OCI-LY7 (cell line): ENCODE data around the gene ATXN1. TPM values are rescaled to one million over a fixed set of nuclear protein-coding genes. Genes with fewer than 3 reads are reported as not detected.

Experiments used
- BruUV-seq: library from RNA; stranded (reverse); fragments of 400-500 nt; replicated peaks from 2 replicates; lab custom pipeline; 2021; lab: Mats Ljungman, UMichigan
- CTCF ChIA-PET: fragments of 300-600 bp; sonication (Branson Sonifier 250); formaldehyde crosslinking; loops from one replicate; lab custom pipeline; 2022; ENCODE audit warnings: antibody characterized with exemption; ENCODE audit not compliant: unreplicated experiment; lab: Charles Lee
- POLR2A ChIA-PET: fragments of 300-600 bp; sonication (Branson Sonifier 250); formaldehyde crosslinking; loops from one replicate; lab custom pipeline; 2022; ENCODE audit warnings: antibody characterized with exemption; lab: Charles Lee
- DNase-seq: peaks from one replicate; pipeline ENCODE4 v3.0.0-alpha.2; 2015; ENCODE audit warnings: low spot score
- H2AFZ ChIP-seq: fragments of 200-600 bp; sonication (generic), shearing (Covaris generic); 2 replicates; pipeline ENCODE4 v1.6.1; 2014; ENCODE audit warnings: mild to moderate bottlenecking, antibody characterized with exemption, low read length, moderate library complexity
- H3K27ac ChIP-seq: fragments of 200-600 bp; sonication (generic); 2 replicates; pipeline ENCODE4 v1.5.1; 2014; ENCODE audit warnings: mixed run types, low read depth, mild to moderate bottlenecking, moderate library complexity, low read length, inconsistent platforms; ENCODE audit not compliant: poor library complexity, severe bottlenecking
- H3K36me3 ChIP-seq: fragments of 200-600 bp; sonication (generic); 2 replicates; pipeline ENCODE4 v1.6.1; 2014; ENCODE audit warnings: mild to moderate bottlenecking, antibody characterized with exemption, low read length, moderate library complexity, mixed read lengths; ENCODE audit not compliant: insufficient read depth
- H3K4me1 ChIP-seq: fragments of 200-600 bp; sonication (generic); 2 replicates; pipeline ENCODE4 v1.5.1; 2014; ENCODE audit warnings: mild to moderate bottlenecking, low read length; ENCODE audit not compliant: insufficient read depth, poor library complexity, severe bottlenecking
- H3K4me2 ChIP-seq: fragments of 200-600 bp; sonication (generic); 2 replicates; pipeline ENCODE4 v1.6.1; 2014; ENCODE audit warnings: mild to moderate bottlenecking, low read length
- H3K4me3 ChIP-seq: fragments of 200-600 bp; sonication (generic); 2 replicates; pipeline ENCODE4 v1.5.1; 2014; ENCODE audit warnings: mild to moderate bottlenecking, low read depth, low read length; ENCODE audit not compliant: poor library complexity, severe bottlenecking
- H3K79me2 ChIP-seq: fragments of 200-600 bp; sonication (generic); 2 replicates; pipeline ENCODE4 v1.6.1; 2016; ENCODE audit warnings: low read depth, mild to moderate bottlenecking, low read length, moderate library complexity, mixed read lengths; ENCODE audit not compliant: insufficient read depth
- H3K9me2 ChIP-seq: fragments of 200-600 bp; sonication (generic); 2 replicates; pipeline ENCODE4 v1.6.1; 2016; ENCODE audit warnings: mild to moderate bottlenecking, low read length, mixed read lengths; ENCODE audit not compliant: insufficient read depth
- H3K9me3 ChIP-seq: fragments of 200-600 bp; sonication (generic); 2 replicates; pipeline ENCODE4 v1.6.1; 2014; ENCODE audit warnings: mild to moderate bottlenecking, mixed run types, low read length, mixed read lengths
- H4K20me1 ChIP-seq: fragments of 200-600 bp; sonication (generic); 2 replicates; pipeline ENCODE4 v1.6.1; 2014; ENCODE audit warnings: mild to moderate bottlenecking, antibody characterized with exemption, low read length, moderate library complexity, mixed read lengths; ENCODE audit not compliant: insufficient read depth
- EZH2phosphoT487 ChIP-seq: fragments of 200-600 bp; sonication (generic); IDR thresholded peaks from 2 replicates; pipeline ENCODE4 v1.6.1; 2018; ENCODE audit warnings: low read depth, borderline replicate concordance, mild to moderate bottlenecking, mixed run types, antibody characterized with exemption, low read length, moderate library complexity, mixed read lengths
- intact Hi-C: fragments of 100-400 bp; cut with micrococcal nuclease; formaldehyde crosslinking; loops from one replicate; pipeline ENCODE4 v1.10.0; 2022; ENCODE audit not compliant: unreplicated experiment
- total RNA-seq, 2 experiments: library from RNA; depleted of rRNA in 1 of 2; stranded (reverse); fragments of >200 nt in 1 of 2; shearing (Covaris generic) in 1 of 2; gene quantifications; 2 replicates each; pipeline ENCODE4 v1.2.3, GENCODE V29; 2014 to 2022
- TF ChIP-seq, protein P1 (sequence below): fragments of 200-600 bp; sonication (generic); conservative IDR thresholded peaks from 2 replicates; pipeline ENCODE4 v1.5.1; 2014; ENCODE audit warnings: mild to moderate bottlenecking, antibody characterized with exemption, low read length, moderate library complexity, mixed read lengths

The ATXN1 gene
- total RNA-seq, 2 experiments from 2014 or later = not detected

DNA sequence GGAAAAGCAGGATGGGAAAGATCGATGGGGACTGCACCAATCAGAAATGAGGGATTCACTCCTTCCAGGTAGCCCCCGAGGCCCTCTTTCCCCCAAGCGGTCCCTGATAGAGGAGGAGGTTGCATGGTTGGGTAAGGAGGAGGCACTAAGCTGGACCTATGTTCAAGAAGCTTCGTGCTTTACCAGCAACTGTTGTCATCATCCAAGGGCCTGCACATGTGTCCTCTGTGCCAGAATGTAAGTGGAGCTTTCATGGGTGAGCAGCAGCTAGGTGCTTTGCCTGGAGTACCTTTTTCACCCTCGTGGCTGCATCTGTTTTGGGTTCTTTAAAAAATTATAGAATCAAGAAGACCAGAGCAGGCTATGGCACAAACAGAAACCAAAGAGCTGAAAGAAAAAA is 468.8 kb downstream of the ATXN1 start:
- no peak overlapping the region for H3K4me2 ChIP-seq
- no peaks in the 10 kb centered on the region for H3K9me3 ChIP-seq
- H4K20me1 ChIP-seq = no peaks in the 10 kb centered on the region
- no peak overlapping the region for H2AFZ ChIP-seq
- POLR2A ChIA-PET = interaction anchor here (0.5 to 1.0 kb wide), 3 partner anchors 16 to 389 kb away, joined by 3 read pairs; no protein-coding TSS in a partner anchor
- no TSS peak for BruUV-seq
- no peaks in the 10 kb centered on the region for H3K36me3 ChIP-seq
- no peak for DNase-seq
- no peak overlapping the region for H3K27ac ChIP-seq
- H3K79me2 ChIP-seq = no peaks in the 10 kb centered on the region
- H3K4me1 ChIP-seq = no peaks in the 10 kb centered on the region
- CTCF ChIA-PET = no interaction called here
- no peaks in the 10 kb centered on the region for H3K9me2 ChIP-seq
- no peak for TF ChIP-seq EZH2phosphoT487
- TF ChIP-seq, protein P1, sequence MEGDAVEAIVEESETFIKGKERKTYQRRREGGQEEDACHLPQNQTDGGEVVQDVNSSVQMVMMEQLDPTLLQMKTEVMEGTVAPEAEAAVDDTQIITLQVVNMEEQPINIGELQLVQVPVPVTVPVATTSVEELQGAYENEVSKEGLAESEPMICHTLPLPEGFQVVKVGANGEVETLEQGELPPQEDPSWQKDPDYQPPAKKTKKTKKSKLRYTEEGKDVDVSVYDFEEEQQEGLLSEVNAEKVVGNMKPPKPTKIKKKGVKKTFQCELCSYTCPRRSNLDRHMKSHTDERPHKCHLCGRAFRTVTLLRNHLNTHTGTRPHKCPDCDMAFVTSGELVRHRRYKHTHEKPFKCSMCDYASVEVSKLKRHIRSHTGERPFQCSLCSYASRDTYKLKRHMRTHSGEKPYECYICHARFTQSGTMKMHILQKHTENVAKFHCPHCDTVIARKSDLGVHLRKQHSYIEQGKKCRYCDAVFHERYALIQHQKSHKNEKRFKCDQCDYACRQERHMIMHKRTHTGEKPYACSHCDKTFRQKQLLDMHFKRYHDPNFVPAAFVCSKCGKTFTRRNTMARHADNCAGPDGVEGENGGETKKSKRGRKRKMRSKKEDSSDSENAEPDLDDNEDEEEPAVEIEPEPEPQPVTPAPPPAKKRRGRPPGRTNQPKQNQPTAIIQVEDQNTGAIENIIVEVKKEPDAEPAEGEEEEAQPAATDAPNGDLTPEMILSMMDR = no peak
- intact Hi-C loops = no loop called here
- no peak overlapping the region for H3K4me3 ChIP-seq

DNA sequence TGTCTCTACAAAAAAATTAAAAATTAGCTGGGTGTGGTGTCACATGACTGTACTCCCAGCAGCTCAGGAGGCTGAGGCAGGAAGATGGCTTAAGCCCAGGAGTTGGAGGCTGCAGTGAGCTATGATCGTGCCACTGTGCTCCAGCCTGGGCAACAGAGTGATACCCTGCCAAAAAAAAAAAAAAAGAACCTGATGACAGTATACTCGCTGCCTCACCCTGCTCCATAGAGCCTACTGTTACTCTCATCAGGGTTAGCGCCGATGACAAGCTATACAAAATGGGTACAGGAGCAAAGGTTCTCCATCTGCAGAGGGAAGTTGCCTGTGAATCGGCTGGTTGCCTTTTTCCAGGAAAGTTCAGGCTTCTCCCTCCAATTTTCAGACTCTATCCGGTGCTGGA is 469.5 kb downstream of the ATXN1 start:
- no peaks in the 10 kb centered on the region for H3K9me2 ChIP-seq
- no peak overlapping the region for H3K27ac ChIP-seq
- CTCF ChIA-PET = no interaction called here
- no peak overlapping the region for H3K4me2 ChIP-seq
- no peak overlapping the region for H2AFZ ChIP-seq
- DNase-seq = no peak
- no peaks in the 10 kb centered on the region for H3K4me1 ChIP-seq
- H3K9me3 ChIP-seq = no peaks in the 10 kb centered on the region
- no peaks in the 10 kb centered on the region for H3K36me3 ChIP-seq
- H3K79me2 ChIP-seq = no peaks in the 10 kb centered on the region
- no peak for TF ChIP-seq EZH2phosphoT487
- TF ChIP-seq, protein P1 = no peak
- POLR2A ChIA-PET = interaction anchor here (0.6 to 1.0 kb wide), 2 partner anchors 389 to 589 kb away, joined by 3 read pairs; no protein-coding TSS in a partner anchor
- H3K4me3 ChIP-seq = no peak overlapping the region
- intact Hi-C loops = no loop called here
- no TSS peak for BruUV-seq
- no peaks in the 10 kb centered on the region for H4K20me1 ChIP-seq

- no peaks in the 10 kb centered on the region for H3K79me2 ChIP-seq
- H2AFZ ChIP-seq = no peak overlapping the region
- BruUV-seq = no TSS peak
- CTCF ChIA-PET = no interaction called here
- H3K4me2 ChIP-seq = no peak overlapping the region
- intact Hi-C loops = no loop called here
- TF ChIP-seq EZH2phosphoT487 = no peak
- TF ChIP-seq, protein P1 = no peak
- H3K36me3 ChIP-seq = no peaks in the 10 kb centered on the region
- H4K20me1 ChIP-seq = no peaks in the 10 kb centered on the region
- no peak overlapping the region for H3K27ac ChIP-seq
- no peak overlapping the region for H3K4me3 ChIP-seq
- no peak for DNase-seq
- H3K4me1 ChIP-seq = no peaks in the 10 kb centered on the region
- no peaks in the 10 kb centered on the region for H3K9me2 ChIP-seq
- POLR2A ChIA-PET = interaction anchor here (0.6 kb wide), 2 partner anchors 138 to 629 kb away, joined by 3 to 4 read pairs; no protein-coding TSS in a partner anchor
- no peaks in the 10 kb centered on the region for H3K9me3 ChIP-seq
These were observed 473.1 kb downstream of the ATXN1 start for GRCh38 chr6:16288163-16288562.
